RWPE2 (cell line): Measurements from ENCODE around the gene PPFIA4.

Experiments used
- ATAC-seq: fragments of 200-7000 bp; cut with Tn5 transposase; 3 replicates; pipeline ENCODE4 v1.9.1; 2021; ENCODE audit warnings: low read depth
- DNase-seq: peaks from one replicate; pipeline ENCODE4 v3.0.0-alpha.2; 2020; ENCODE audit warnings: low spot score
- H3K27ac ChIP-seq: fragments of 450-650 bp; 2 replicates; pipeline ENCODE4 v1.5.1; 2017; ENCODE audit warnings: mild to moderate bottlenecking; ENCODE audit not compliant: poor library complexity, severe bottlenecking
- H3K27me3 ChIP-seq: fragments of 250-450 bp; sonication (Bioruptor Pico); 2 replicates; pipeline ENCODE4 v1.5.1; 2021; ENCODE audit warnings: mild to moderate bottlenecking, moderate library complexity; ENCODE audit not compliant: insufficient read depth, poor library complexity, severe bottlenecking
- H3K36me3 ChIP-seq: fragments of 250-450 bp; sonication (Bioruptor Pico); 2 replicates; pipeline ENCODE4 v1.5.1; 2020; ENCODE audit warnings: low read depth, mild to moderate bottlenecking, moderate library complexity
- H3K4me1 ChIP-seq: fragments of 250-450 bp; sonication (Bioruptor Pico); 2 replicates; pipeline ENCODE4 v1.5.1; 2021; ENCODE audit warnings: mild to moderate bottlenecking, moderate library complexity; ENCODE audit not compliant: insufficient read depth, poor library complexity, severe bottlenecking
- H3K4me3 ChIP-seq: fragments of 250-450 bp; sonication (Bioruptor Pico); 2 replicates; pipeline ENCODE4 v1.5.1; 2021; ENCODE audit warnings: mild to moderate bottlenecking, moderate library complexity; ENCODE audit not compliant: severe bottlenecking
- H3K9me3 ChIP-seq: fragments of 250-450 bp; sonication (Bioruptor Pico); 2 replicates; pipeline ENCODE4 v1.5.1; 2021; ENCODE audit warnings: mild to moderate bottlenecking, moderate library complexity; ENCODE audit not compliant: severe bottlenecking
- TF ChIP-seq, protein P1 (sequence below): fragments of 450-650 bp; IDR thresholded peaks from one replicate; pipeline ENCODE4 v1.5.1; 2017; ENCODE audit warnings: mild to moderate bottlenecking, moderate library complexity; ENCODE audit not compliant: poor library complexity, severe bottlenecking

The PPFIA4 gene

DNA sequence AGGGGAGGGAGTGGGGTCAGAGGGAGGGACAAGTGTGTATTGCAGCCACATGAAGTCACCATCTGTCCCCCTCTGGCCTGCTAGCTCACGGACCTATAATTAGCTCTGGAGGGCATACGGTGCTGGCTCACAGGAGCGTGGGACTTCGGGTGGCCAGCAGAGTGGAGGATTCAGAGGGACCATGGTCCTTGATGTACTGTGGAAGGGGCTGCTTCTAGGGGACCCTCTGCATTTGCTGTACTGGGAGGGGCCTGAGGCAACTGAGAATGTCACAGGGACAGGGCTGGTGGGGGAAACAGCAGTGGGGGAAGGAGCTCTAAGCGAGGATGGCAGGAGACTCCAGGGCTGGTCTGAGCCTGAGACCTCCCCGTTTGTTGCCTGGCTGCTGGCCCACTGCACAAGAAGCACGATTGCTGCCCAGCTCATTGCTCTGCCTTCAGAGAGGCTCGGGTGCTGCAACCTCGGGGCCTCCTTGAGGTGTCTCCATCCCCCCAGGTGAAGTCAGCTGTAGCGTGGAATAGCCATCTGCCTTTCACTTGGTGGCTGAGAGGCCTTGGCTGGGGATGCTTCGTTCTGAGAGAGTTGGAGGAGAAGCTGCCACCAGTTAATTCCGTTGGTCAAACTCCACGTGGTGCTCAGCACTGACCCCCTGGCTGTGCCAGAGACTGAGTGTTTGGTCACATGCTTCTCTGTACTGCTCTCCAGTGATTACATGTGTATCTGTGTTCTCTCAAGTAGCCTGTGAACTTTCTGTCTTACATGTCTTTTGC lies 2.7 kb downstream of the PPFIA4 start:
- ATAC-seq = no peak
- Histone ChIP-seq H3K36me3 (peaks cover 3% of the 10 kb centered on the region), H3K27me3 (no peaks in the 10 kb centered on the region), H3K4me3 (no peak overlapping the region), H3K9me3 (no peaks in the 10 kb centered on the region), H3K4me1 (no peaks in the 10 kb centered on the region), H3K27ac (no peak overlapping the region)
- TF ChIP-seq, protein P1, sequence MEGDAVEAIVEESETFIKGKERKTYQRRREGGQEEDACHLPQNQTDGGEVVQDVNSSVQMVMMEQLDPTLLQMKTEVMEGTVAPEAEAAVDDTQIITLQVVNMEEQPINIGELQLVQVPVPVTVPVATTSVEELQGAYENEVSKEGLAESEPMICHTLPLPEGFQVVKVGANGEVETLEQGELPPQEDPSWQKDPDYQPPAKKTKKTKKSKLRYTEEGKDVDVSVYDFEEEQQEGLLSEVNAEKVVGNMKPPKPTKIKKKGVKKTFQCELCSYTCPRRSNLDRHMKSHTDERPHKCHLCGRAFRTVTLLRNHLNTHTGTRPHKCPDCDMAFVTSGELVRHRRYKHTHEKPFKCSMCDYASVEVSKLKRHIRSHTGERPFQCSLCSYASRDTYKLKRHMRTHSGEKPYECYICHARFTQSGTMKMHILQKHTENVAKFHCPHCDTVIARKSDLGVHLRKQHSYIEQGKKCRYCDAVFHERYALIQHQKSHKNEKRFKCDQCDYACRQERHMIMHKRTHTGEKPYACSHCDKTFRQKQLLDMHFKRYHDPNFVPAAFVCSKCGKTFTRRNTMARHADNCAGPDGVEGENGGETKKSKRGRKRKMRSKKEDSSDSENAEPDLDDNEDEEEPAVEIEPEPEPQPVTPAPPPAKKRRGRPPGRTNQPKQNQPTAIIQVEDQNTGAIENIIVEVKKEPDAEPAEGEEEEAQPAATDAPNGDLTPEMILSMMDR = no peak
- no peak for DNase-seq

- no peaks in the 10 kb centered on the region for H3K9me3 ChIP-seq
- H3K4me1 ChIP-seq = no peaks in the 10 kb centered on the region
- no peak overlapping the region for H3K27ac ChIP-seq
- H3K27me3 ChIP-seq = no peaks in the 10 kb centered on the region
- no peak for DNase-seq
- TF ChIP-seq, protein P1 = no peak
- no peaks in the 10 kb centered on the region for H3K36me3 ChIP-seq
- ATAC-seq = no peak
- H3K4me3 ChIP-seq = no peak overlapping the region
Measured at GRCh38 chr1:203031467-203031866, 5.2 kb downstream of the PPFIA4 start.

DNA sequence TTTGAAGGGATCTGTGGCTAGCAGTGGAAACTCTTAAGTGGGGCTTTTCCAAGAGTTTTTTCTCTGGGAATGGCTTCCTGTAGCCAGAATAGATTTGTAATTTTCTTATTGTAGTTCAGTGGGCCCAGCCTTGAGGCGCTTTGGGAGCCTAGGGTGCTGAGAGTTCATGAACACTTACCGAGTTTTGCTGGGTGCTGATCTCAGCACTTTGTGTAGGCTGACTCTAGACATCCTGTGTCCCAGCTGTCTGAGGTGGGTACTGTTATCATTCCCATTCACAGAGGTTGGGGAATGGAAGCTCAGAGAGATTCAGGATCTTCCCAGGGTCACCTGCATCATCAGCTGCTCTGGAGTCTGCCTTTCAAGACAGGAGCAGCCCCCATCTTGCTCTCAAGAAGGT lies 7.0 kb downstream of the PPFIA4 start:
- Histone ChIP-seq H3K4me1 (peaks cover 5% of the 10 kb centered on the region), H3K27me3 (no peaks in the 10 kb centered on the region), H3K4me3 (no peak overlapping the region), H3K27ac (no peak overlapping the region), H3K9me3 (no peaks in the 10 kb centered on the region), H3K36me3 (no peaks in the 10 kb centered on the region)
- ATAC-seq (no peak), DNase-seq (no peak)
- TF ChIP-seq, protein P1 = no peak

DNA sequence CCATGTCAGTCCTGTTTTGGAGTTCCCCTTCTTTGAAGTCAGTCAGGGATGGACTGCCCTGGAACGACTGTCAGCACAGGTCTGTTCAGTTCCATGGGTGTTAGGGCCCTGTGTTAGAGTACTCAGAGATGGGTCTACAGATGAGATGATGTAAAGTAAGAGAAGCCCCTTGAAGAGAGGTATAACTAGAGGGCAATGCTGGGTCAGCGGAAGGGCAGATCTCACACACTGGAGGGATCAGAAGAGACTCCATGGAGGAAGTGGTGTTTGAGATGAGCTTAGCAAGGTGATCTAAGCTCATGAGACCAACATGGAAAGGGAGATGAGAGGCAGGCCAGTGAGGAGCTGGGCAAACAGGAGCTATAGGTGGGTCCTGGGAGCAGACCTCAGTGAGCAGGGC lies 7.6 kb downstream of the PPFIA4 start:
- Histone ChIP-seq H3K27ac (no peak overlapping the region), H3K4me1 (peaks cover 8% of the 10 kb centered on the region), H3K4me3 (no peak overlapping the region), H3K27me3 (no peaks in the 10 kb centered on the region), H3K36me3 (no peaks in the 10 kb centered on the region), H3K9me3 (no peaks in the 10 kb centered on the region)
- DNase-seq (no peak), ATAC-seq (no peak)
- TF ChIP-seq, protein P1 = no peak

- Histone ChIP-seq H3K27me3 (no peaks in the 10 kb centered on the region), H3K9me3 (no peaks in the 10 kb centered on the region), H3K4me3 (no peak overlapping the region), H3K36me3 (no peaks in the 10 kb centered on the region), H3K27ac (no peak overlapping the region), H3K4me1 (peaks cover 8% of the 10 kb centered on the region)
- DNase-seq (no peak), ATAC-seq (no peak)
- TF ChIP-seq, protein P1 = no peak
Measured at GRCh38 chr1:203034422-203035110, 8.3 kb downstream of the PPFIA4 start.
